Cerebellar nuclear complex (tissue), 1 donor: ENCODE results near the gene RPH3AL.
A peak's percentile ranks its signal among the peaks of the same experiment; 100 is the strongest.
"Not testable (repeated sequence)": the region's sequence is repeated elsewhere in the genome, so short reads cannot be mapped to it uniquely, and the experiment has no call there.

ENCODE experiments used
- DNase-seq, 2 experiments: peaks; one replicate each; lab custom pipeline; 2025; lab: John Stamatoyannopoulos, UW

RPH3AL gene

DNA sequence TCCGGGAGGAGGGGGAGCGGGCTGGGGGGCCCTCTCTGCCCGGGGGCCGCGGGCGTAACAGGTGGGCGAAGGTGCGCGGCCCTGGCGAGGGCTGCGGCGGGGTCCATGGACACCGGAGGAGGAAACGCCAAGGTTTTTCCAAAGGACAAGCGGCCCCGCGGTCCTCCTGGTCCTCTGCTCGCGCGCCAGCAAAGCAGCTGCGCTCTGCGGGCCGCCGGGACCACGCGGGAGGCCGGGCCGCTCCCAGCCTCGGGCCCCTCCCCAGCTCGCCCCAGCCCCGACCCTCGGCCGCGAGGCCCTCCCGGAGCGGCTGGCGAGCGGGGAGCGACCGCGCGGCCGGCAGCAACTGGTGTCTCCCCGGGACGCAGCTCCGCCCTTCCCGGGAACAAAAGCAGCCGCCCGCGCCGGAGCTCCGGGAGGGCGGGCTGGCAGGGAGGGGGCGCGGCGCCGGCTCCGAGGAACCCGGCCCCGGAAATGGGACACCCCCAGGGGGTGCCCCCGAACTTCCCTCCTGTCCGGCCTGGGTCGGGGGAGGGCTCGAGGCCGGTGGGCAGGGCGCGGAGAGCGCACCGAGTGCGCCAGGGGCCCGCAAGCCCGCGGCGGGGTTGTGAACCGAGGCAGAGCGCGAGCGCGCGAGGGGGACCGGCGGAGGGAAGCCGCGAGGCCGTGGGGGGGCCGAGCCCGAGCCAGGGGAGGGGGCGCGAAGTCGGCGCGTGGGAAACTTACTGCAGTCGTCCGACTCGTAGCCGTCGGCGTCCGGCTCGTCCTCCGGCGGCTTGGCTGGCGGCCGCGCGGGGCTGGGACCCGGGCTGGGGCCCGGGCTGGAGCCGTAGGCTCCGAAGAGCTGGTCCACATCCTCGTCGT, 172.0 kb downstream of the RPH3AL start:
- DNase-seq = no peak

DNA sequence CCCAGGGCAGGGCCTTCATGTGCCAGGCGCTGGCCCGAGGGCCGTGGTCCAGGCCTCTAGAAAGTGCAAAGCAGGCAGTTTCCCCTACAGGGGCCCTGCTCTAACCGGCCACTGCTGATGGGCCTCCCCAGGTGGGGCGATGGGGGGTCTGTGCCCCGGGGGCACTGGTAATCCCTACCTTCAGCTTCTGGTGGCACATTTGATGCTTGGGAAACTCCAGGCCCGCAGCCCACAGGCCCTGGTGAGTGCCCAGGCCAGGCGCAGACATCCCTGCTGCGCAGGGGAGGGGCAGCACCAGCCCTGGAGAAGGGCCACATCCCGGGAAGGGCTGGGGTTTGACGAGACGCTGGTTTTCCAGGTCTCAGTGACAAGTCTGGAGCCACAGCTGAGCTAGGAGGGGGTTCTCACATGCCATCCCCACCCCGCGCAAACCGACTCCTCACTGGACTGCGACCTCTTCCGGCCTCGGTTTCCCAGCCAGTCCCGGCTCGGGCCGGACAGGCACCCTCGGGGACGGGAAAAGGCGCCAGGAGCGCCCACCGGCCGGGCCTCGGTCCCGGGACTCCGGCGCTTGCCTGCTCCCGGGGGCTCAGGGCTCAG, 172.7 kb downstream of the RPH3AL start:
- DNase-seq = no peak

DNA sequence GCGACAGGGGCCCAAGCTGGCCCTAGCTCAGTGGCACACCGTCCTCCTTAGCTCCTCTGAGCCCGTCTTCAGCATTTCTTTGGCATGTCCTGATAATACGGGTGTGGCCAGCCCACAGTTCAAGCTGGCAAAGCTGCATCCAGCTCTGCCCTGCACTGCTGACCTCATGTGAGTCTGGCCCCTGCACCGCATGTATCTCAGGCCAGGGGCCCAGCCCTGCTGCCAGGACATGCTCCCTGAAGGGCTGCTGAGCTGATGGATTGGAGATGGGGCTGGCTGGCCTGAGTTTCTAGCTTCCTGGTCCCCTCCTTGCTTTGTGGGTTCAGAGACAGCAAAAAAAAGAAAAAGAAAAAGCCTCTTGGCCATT, 173.6 kb downstream of the RPH3AL start:
- DNase-seq = no peak

DNA sequence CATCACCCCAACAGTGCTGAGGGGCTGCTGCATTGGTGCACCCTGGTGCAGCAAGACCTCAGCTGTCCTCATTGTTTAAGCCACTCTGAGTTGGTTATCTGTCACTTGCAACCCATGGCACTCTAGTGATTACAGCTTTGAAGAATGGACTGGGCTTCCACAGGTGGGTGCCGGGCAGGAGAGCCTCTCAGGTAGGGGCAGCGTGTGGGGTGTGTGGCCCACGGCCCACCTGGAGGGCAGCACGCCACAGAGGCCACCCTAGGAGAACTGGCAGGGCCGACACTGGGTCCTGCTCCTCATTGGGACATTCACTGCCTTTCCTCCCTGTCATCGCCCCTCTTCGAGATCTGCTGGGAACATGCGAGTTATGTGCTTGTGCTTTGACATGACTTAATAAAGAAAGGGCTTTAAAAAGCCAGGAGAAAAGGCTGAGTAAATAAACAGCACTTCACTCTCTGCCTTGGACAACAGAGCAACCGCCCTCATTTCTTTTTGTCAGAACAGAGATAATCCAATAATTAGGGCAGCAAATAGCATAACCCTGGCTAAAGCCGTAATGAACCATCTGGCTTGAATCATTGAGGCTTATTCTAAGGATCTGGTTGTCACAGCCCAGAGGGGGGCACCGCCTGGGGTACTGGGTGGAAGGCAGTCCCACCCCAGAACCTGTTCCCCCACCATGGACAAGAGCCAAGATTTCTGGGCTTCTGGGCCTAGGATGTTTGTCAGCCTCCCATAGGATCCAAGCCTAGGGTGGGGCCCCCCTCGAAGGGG, 174.1 kb downstream of the RPH3AL start:
- peak in 1 of 2 experiments; percentile 2 for DNase-seq

DNA sequence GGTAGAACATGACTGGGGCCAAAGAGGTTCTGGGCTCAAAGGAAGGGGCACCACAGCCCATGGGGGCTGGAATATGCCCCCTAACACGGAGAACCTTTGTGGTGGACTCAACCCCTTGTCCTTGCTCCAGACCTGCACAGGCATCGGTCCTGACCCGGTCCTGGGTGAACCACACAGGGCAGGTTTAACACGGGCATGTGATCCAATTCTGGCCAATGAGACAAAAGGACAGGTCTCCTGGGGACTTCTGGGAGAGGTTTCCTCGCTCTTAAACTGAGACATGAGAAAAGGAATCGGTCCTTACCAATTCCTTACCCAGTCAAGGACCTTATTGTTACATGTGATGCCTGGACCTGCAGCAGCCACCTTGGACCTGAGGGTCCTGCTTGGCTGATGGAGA, 174.8 kb downstream of the RPH3AL start:
- peak in 1 of 2 experiments; percentile 11 for DNase-seq

DNA sequence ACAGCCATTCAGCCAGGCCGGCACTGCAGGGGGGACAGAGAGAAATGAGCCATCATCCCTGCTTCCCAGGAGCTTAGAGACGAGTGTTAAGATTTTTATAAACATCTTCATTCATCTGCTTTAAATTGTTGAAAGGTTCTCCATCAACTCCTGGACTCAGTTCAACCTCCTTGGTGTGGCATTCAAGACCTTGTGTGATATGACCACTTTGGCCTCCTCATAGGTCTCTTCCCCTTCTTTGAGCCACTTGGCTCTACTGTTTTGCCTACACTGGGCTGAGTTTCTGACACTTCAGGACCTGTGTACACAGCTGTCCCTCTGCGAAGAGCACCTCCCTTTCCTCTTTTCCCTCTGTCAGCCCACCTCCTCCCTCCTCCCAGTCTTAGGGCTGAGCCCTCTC, 175.5 kb downstream of the RPH3AL start:
- DNase-seq = no peak

DNA sequence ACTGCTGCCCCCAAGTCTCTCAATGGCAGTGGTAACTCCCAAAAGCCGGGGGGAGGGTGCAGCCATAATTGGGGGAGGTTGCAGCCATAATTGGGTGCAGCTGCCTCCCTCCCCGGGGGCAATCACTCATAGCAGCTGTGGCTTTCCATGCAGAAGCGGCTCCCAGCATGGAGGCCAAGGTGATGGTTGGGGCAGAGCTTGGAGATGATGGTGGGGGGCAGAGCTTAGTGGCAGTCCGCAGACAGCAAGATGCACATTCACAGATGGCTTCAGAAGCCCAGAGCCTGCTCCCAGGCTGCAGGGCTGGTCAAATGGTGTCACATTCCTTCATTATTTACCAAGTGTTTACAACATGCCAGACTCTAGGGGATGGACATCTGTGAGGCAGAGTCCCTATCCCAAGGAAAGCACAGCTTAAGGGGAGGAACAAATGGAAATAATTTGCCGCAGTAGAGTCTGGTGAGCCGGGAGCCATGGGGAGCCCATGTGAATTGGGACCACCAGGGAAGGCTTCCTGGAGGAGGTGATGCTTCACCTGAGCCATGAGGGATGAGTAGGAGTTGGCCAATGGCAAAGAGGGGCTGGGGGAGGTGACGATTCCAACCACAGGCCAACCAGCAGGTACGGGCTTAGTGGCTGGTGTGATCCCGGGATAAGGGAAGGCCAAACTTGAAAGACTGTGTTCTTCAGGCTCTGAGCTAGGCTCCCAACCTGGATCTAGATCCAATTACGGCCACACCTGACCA, 179.3 kb downstream of the RPH3AL start:
- no peak for DNase-seq

DNA sequence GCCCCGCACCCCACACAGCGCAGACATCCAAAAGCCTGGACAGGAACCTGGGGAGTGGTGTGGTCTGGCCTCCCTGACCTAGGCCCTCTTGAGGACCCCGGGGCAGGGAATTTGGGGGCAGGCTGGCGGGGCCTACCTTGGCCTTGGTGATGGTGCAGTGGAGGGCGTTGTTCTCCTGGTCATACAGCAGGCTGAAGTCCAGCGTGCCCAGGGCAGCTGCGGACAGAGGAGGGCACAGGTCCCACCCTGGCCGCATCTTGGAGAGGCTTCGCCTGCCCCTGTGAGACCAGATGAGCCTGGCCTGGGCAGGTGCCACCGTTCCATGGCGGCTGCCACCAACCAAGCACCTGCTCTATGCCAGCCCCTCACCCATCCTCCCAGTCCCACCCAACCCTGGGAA, 180.2 kb downstream of the RPH3AL start:
- no peak for DNase-seq

DNA sequence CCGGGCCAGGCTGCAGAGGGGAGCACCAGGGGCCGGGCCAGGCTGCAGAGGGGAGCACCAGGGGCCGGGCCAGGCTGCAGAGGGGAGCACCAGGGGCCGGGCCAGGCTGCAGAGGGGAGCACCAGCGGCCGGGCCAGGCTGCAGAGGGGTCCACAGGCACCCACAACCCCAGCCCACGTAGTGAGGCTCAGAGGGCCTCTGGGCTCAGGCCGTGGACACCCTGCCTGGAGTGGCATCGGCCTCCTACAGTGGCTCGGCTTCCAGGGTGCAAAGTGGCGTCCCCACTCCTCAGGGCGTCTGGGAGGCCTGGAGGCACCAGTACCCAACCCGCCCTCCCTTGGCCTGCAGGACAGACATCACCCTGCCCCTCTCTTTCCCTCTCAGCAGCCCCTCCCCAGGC, 180.7 kb downstream of the RPH3AL start:
- DNase-seq = no peak

DNA sequence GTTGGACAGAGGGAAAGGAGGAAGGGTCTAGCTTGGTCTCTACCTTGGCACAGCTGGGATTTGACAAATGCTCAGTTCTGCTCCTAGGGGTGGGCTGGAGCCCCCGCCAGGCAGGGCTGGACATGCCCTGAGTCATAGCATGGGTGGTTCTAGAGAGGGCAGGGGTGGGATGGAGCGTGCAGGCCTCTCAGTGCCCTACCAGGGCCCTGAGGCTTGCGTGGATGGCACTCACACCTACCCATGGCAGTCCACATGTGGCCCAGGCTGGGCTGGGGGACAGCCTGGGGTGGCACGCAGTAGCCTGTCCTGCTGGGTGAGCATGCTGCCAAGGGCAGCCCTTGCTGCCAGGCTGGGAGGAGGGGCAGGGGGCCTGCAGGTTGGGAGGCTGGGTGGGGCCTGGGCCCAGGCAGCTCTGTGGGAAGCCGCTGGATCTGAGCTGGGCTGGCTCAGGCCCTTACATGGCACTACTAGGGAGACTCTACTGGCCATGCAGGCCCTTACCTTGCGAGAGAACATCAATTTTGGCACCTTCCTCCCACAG, 182.4 kb downstream of the RPH3AL start:
- DNase-seq = no peak

DNA sequence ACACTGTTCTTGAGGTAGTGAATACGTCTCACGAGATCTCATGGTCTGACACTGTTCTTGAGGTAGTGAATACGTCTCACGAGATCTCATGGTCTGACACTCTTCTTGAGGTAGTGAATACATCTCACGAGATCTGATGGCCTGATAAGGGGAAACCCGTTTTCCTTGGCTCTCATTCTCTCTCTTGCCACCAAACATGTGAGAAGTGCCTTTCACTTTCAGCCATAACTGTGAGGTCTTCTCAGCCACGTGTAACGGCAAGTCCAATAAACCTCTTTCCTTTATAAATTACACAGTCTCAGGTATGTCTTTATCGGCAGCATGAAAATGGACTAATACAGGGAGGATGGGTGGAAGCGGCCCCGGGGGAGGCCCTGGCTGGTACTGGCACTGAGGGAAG, 184.0 kb downstream of the RPH3AL start:
- DNase-seq = not testable (repeated sequence)

DNA sequence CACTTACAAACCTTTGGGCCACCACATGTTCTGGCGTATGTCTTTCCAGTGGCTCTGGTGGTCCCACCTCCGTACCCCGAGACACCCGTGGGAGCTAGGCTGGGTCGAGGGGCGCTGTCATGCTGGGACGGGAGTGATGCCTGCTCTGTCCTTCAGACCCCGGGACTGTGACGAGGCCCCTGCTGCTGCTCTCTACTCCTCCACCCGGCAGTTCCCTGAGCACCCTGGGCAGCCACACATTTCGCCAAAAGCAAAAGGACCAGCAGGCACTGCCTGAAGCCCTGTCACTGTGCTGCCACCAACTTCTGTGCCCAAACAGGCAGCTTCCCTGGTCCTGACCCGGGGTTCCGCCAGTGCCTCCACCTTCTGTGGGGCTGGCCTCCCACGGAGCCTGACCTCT, 186.7 kb downstream of the RPH3AL start:
- DNase-seq = no peak

DNA sequence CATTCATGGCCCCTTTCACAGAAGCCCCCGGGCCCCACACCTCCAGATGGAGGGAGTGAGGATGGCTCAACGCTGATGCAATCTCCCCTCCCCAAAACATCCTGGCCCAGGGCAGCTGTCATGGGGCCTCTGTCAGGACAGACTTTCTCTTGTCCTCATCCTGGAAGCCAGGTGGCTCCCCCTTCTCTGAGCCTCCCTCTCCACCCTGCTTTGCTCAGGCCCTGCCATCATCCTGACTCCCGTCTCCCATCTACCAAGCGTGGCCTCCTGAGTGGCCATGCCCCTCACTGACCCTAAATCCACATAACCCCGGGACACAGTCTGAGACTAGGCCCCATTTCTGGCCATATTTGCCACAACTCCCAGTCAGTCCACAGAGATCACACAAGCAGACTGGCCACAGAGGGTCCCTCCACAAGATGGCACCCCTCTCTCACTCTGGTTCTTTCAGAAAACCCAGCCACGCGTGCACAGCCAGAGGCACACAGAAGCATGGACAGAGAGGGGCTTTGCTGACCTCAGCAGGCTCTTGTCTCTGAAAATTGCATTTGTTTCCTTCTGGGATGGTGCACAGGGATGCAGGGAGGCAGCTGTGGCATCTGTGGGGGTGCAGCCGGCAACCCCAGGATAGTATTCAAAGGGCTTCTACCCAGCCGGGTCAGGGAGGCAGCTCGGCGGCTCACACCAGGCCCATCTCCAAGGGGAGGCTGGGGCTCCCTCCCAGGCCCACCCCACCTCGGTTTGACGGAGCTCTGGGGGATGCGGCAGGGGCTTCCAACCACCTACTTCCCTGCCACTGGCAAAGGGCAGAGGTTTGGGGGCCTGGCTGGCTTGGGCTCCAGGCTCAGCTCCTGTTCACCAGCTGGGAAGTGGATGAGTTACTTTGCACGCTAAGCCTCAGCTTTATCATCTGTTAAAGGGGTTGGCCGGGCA, 188.0 kb downstream of the RPH3AL start:
- DNase-seq = peak in 1 of 2 experiments; percentile 32

DNA sequence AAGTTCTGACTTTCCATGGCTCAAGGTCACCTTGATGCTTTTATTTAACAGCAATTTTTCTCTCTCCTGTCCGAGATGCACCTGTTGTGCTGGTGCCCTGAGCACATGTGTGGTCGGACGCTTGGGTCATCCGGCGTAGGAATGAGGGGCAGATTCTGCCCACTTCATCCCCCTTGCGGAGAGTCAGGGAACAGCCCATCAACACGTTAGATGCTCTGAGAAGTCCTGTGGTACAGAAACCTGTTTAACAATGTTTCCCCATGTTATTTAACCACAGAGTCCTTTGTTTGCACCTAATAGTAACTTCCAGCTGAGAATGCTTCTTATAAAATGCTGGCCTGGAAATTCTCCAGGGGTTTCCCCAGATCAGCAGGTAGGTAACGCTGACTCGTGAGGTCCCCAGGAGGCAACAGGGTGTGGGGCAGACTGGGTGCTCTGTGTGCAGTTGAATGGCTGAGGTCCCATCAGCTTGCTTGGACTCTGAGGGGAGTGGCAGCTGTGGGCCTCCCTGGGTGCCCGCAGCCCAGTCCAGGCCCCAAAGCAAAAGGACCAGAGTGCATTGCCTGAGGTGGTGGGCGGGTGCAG, 189.0 kb downstream of the RPH3AL start:
- DNase-seq = no peak

DNA sequence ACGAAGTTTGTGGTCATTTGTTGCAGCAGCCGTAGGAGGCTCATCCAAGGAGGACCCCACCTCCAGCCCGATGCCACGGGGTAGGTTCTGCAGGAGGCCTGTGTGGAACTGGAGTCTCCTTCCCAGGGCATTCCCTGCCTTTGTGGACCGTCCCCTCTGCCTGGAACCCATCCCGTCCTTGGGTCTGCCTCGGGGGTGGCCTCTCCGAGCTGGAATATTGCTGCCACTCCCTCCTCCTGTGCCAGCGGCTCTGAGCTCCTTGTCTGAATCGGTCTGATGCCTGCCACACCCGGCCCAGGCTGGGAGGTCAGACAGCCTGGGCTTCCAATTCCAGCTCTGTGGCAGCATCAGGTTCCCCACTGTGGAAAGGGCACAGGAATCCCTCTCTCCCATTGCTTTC, 189.9 kb downstream of the RPH3AL start:
- DNase-seq = no peak
